Panc1 (cell line): Measurements from ENCODE around the gene CATSPERD. TPM values are rescaled to one million over a fixed set of nuclear protein-coding genes. Genes with fewer than 3 reads are reported as not detected.

Experiments
- ATAC-seq: fragments of 200-7000 bp; cut with Tn5 transposase; 2 replicates; pipeline ENCODE4 v1.9.1; 2020; ENCODE audit warnings: mild to moderate bottlenecking, moderate library complexity
- BruUV-seq: library from RNA; stranded (reverse); fragments of 400-500 nt; replicated peaks from 2 replicates; lab custom pipeline; 2021; lab: Mats Ljungman, UMichigan
- CTCF ChIA-PET: fragments of 300-600 bp; sonication (Branson Sonifier 250); formaldehyde crosslinking; loops from one replicate; lab custom pipeline; 2022; ENCODE audit warnings: antibody characterized with exemption; lab: Charles Lee
- POLR2A ChIA-PET: fragments of 300-600 bp; sonication (Branson Sonifier 250); formaldehyde crosslinking; loops from one replicate; lab custom pipeline; 2022; ENCODE audit warnings: antibody characterized with exemption; lab: Charles Lee
- DNase-seq: peaks from one replicate; pipeline ENCODE4 v3.0.0-alpha.2; 2010; ENCODE audit warnings: low read depth, low spot score
- H3K27ac ChIP-seq: 2 replicates; pipeline ENCODE4 v1.5.1; 2011; ENCODE audit warnings: mild to moderate bottlenecking, low read length, inconsistent platforms
- H3K27me3 ChIP-seq: fragments of 200-500 bp; sonication (Bioruptor generic); 2 replicates; pipeline ENCODE4 v1.6.0; 2014; ENCODE audit warnings: low read length, inconsistent platforms; ENCODE audit not compliant: control insufficient read depth, insufficient read depth
- H3K36me3 ChIP-seq: fragments of 200-500 bp; sonication (Bioruptor generic); 2 replicates; pipeline ENCODE4 v1.5.1; 2014; ENCODE audit warnings: inconsistent platforms, mild to moderate bottlenecking, low read length, moderate library complexity; ENCODE audit not compliant: control insufficient read depth, insufficient read depth
- H3K4me1 ChIP-seq: 2 replicates; pipeline ENCODE4 v1.5.1; 2011; ENCODE audit warnings: inconsistent platforms, mild to moderate bottlenecking, low read length, moderate library complexity; ENCODE audit not compliant: control insufficient read depth, insufficient read depth
- H3K4me3 ChIP-seq, 2 experiments: 2 replicates each; pipeline ENCODE4 v1.5.1; 2011 to 2012; ENCODE audit warnings: low read depth in 2 of 2, low read length in 2 of 2, mild to moderate bottlenecking in 2 of 2, inconsistent platforms in 1 of 2, moderate library complexity in 1 of 2
- H3K9me3 ChIP-seq: fragments of 200-500 bp; sonication (Bioruptor generic); 2 replicates; pipeline ENCODE4 v1.5.1; 2014; ENCODE audit warnings: low read depth, mild to moderate bottlenecking, inconsistent platforms, low read length, moderate library complexity; ENCODE audit not compliant: control insufficient read depth, insufficient read depth
- CTCF ChIP-seq: fragments of 450-650 bp; IDR thresholded peaks from 2 replicates; pipeline ENCODE4 v1.5.1; 2017; ENCODE audit warnings: mild to moderate bottlenecking
- POLR2AphosphoS5 ChIP-seq: IDR thresholded peaks from 2 replicates; pipeline ENCODE4 v1.6.1; 2012; ENCODE audit warnings: mild to moderate bottlenecking, low read depth, low read length, moderate library complexity
- REST ChIP-seq, 2 experiments: IDR thresholded peaks; 2 replicates each; pipeline ENCODE4 v1.6.1; 2011 to 2012; ENCODE audit warnings: low read depth in 2 of 2, control low read depth in 1 of 2, low read length in 1 of 2, mild to moderate bottlenecking in 1 of 2, moderate library complexity in 1 of 2; ENCODE audit not compliant: insufficient read depth in 1 of 2
- SIN3A ChIP-seq: IDR thresholded peaks from 2 replicates; pipeline ENCODE4 v1.6.1; 2012; ENCODE audit warnings: low read depth, mild to moderate bottlenecking, low read length, moderate library complexity, borderline replicate concordance; ENCODE audit not compliant: insufficient read depth
- TCF7L2 ChIP-seq: IDR thresholded peaks from 2 replicates; pipeline ENCODE4 v1.6.1; 2011; ENCODE audit warnings: mild to moderate bottlenecking, low read depth, low read length, inconsistent platforms
- in situ Hi-C: cut with HindIII; loops from 2 replicates; pipeline ENCODE4 v1.10.0; 2016; ENCODE audit warnings: low sequenced_read_pairs, low pct_unique_long_range_greater_than_20kb
- intact Hi-C: fragments of 100-400 bp; cut with micrococcal nuclease; formaldehyde crosslinking; loops from one replicate; pipeline ENCODE4 v1.10.0; 2022; ENCODE audit not compliant: unreplicated experiment
- total RNA-seq: library from RNA; stranded (reverse); gene quantifications from one replicate; pipeline ENCODE4 v1.2.1, GENCODE V29; 2021; ENCODE audit not compliant: unreplicated experiment

Gene CATSPERD
- total RNA-seq, 1 experiment from 2014 or later = 0.08 TPM

GRCh38 chr19:5682107-5682482, 38.3 kb upstream of the CATSPERD start:
- POLR2A ChIA-PET = no interaction called here
- TF ChIP-seq CTCF (no peak), TCF7L2 (no peak), SIN3A (no peak), REST (IDR thresholded peaks at IDR 0.05; ENCODE audit: insufficient read depth in 1 of 2, low read depth in 2 of 2, low read length in 1 of 2) (no peak), POLR2AphosphoS5 (no peak)
- no peak overlapping the region for H3K27ac ChIP-seq
- in situ Hi-C loops (no loop called here), intact Hi-C loops (no loop called here)
- ATAC-seq = no peak
- no peaks in the 10 kb centered on the region for H3K27me3 ChIP-seq
- no peaks in the 10 kb centered on the region for H3K9me3 ChIP-seq
- no peak for DNase-seq
- H3K4me1 ChIP-seq = no peaks in the 10 kb centered on the region
- no TSS peak for BruUV-seq
- CTCF ChIA-PET = no interaction called here
- H3K36me3 ChIP-seq = peaks cover 5% of the 10 kb centered on the region; the same call in 1 of the 2 replicates
- H3K4me3 ChIP-seq = no peak overlapping the region

GRCh38 chr19:5683177-5683886, 37.1 kb upstream of the CATSPERD start:
- POLR2A ChIA-PET = no interaction called here
- CTCF ChIA-PET = no interaction called here
- in situ Hi-C loops = no loop called here

More at GRCh38 chr19:5683177-5683886, 37.1 kb upstream of the CATSPERD start:
- Histone ChIP-seq H3K36me3 (peaks cover 5% of the 10 kb centered on the region; the same call in 1 of the 2 replicates), H3K4me3 (no peak overlapping the region), H3K27me3 (no peaks in the 10 kb centered on the region), H3K9me3 (no peaks in the 10 kb centered on the region), H3K27ac (no peak overlapping the region), H3K4me1 (no peaks in the 10 kb centered on the region)
- intact Hi-C loops = no loop called here
- no peak for DNase-seq
- ATAC-seq = no peak
- no peak for TF ChIP-seq SIN3A
- no peak for TF ChIP-seq CTCF
- no peak for TF ChIP-seq TCF7L2
- TF ChIP-seq POLR2AphosphoS5 = no peak
- no peak for TF ChIP-seq REST (IDR thresholded peaks at IDR 0.05; ENCODE audit: insufficient read depth in 1 of 2, low read depth in 2 of 2, low read length in 1 of 2)
- BruUV-seq = no TSS peak
